Measurements from ENCODE around the gene TMEM259.

DNA sequence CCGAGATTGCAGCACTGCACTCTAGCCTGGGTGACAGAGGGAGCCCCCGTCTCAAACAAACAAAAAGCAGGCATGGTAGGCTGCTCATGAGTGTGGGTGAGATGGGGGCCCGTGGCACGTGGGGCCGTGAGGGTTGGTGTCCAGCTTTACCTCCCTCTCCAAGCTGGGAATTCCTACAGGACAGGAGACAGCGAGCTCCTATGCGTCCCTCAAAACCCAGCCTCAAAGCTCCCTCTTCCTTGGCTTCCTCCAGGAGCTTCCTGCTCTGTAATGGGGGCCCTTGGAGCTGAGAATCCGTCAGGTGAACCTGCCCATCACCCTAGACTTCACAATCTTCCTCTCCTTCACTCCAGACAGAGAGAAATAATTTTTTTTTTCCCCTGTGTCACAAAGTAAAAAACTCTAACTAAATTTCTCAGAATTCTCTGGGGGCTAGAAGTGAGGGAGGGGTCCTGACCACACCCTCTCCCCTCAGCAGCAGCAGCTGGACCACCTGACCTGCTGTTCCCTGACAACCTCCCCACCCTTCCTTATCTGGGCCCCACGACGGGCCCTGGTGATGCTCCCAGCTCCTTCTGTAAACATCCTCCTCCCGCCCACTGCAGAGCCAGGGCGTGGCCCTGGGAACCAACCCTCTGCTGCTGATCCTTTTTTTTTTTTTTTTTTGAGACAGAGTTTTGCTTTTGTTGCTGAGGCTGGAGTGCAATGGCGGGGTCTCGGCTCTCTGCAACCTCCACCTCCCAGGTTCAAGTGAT lies 58.9 kb downstream of the TMEM259 start:
- TF ChIP-seq, protein P1, sequence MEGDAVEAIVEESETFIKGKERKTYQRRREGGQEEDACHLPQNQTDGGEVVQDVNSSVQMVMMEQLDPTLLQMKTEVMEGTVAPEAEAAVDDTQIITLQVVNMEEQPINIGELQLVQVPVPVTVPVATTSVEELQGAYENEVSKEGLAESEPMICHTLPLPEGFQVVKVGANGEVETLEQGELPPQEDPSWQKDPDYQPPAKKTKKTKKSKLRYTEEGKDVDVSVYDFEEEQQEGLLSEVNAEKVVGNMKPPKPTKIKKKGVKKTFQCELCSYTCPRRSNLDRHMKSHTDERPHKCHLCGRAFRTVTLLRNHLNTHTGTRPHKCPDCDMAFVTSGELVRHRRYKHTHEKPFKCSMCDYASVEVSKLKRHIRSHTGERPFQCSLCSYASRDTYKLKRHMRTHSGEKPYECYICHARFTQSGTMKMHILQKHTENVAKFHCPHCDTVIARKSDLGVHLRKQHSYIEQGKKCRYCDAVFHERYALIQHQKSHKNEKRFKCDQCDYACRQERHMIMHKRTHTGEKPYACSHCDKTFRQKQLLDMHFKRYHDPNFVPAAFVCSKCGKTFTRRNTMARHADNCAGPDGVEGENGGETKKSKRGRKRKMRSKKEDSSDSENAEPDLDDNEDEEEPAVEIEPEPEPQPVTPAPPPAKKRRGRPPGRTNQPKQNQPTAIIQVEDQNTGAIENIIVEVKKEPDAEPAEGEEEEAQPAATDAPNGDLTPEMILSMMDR (IDR thresholded peaks at IDR 0.05; ENCODE audit: extremely low read depth in 1 of 2, insufficient read depth in 1 of 2, low read depth in 1 of 2, low read length in 2 of 2), result no peak
- no peak for TF ChIP-seq EZH2 (IDR thresholded peaks at IDR 0.05; ENCODE audit: borderline replicate concordance, low read depth, low read length, severe bottlenecking)
- TF ChIP-seq POLR2A (IDR thresholded peaks at IDR 0.05; ENCODE audit: low read depth, low read length), result no peak
- TF ChIP-seq GATA2 (IDR thresholded peaks at IDR 0.05; ENCODE audit: insufficient read depth, insufficient read length, low read depth, low read length), result no peak
- TF ChIP-seq POLR2AphosphoS5 (IDR thresholded peaks at IDR 0.05; ENCODE audit: insufficient read depth, low read depth, low read length), result no peak
- TF ChIP-seq, protein P2, sequence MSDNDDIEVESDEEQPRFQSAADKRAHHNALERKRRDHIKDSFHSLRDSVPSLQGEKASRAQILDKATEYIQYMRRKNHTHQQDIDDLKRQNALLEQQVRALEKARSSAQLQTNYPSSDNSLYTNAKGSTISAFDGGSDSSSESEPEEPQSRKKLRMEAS (IDR thresholded peaks at IDR 0.05; ENCODE audit: insufficient read depth, insufficient read length), result no peak
- TF ChIP-seq FOS (IDR thresholded peaks at IDR 0.05; ENCODE audit: borderline replicate concordance, insufficient read depth, low read length), result no peak
